ENCODE measurements around the gene SEC63.

DNA sequence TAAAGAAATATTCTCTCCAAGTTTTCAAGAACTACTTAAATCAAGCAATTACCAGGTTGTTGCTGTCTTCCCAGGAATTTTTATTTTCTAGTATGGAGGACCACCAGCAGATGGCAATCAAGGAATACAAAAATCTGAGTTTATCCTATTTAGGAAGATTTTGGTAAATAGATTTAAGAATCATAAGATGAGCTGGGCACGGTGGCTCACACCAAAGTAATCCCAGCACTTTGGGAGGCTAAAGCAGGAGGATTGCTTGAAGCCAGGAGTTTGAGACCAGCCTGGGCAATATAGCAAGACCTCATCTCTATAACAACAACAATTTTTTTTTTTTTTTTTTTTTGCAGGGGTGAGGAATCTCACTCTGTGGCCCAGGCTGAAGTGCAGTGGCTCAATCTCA is 19.3 kb upstream of the SEC63 start:
- TF ChIP-seq, protein P1, sequence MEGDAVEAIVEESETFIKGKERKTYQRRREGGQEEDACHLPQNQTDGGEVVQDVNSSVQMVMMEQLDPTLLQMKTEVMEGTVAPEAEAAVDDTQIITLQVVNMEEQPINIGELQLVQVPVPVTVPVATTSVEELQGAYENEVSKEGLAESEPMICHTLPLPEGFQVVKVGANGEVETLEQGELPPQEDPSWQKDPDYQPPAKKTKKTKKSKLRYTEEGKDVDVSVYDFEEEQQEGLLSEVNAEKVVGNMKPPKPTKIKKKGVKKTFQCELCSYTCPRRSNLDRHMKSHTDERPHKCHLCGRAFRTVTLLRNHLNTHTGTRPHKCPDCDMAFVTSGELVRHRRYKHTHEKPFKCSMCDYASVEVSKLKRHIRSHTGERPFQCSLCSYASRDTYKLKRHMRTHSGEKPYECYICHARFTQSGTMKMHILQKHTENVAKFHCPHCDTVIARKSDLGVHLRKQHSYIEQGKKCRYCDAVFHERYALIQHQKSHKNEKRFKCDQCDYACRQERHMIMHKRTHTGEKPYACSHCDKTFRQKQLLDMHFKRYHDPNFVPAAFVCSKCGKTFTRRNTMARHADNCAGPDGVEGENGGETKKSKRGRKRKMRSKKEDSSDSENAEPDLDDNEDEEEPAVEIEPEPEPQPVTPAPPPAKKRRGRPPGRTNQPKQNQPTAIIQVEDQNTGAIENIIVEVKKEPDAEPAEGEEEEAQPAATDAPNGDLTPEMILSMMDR (conservative IDR thresholded peaks at IDR 0.05), result peak; percentile 78
- no peak for TF ChIP-seq EZH2 (IDR thresholded peaks at IDR 0.05; ENCODE audit: low read depth)

All from PC-9 (cell line).